Measurements from ENCODE around the gene DDX4. TPM values are rescaled to one million over a fixed set of nuclear protein-coding genes. Genes with fewer than 3 reads are reported as not detected.
"Not testable (repeated sequence)": the region's sequence is repeated elsewhere in the genome, so short reads cannot be mapped to it uniquely, and the experiment has no call there.

Gene DDX4
- total RNA-seq, 1 experiment from 2014 or later, result not detected

GRCh38 chr5:55715519-55716078, 22.3 kb upstream of the DDX4 start:
- in situ Hi-C loops (cut with HindIII; ENCODE audit: low pct_unique_long_range_greater_than_20kb, low sequenced_read_pairs), result no loop called here
- DNase-seq (ENCODE audit: low read depth), result no peak

GRCh38 chr5:55719026-55719425, 18.8 kb upstream of the DDX4 start:
- DNase-seq (ENCODE audit: low read depth), result not testable (repeated sequence)

GRCh38 chr5:55720188-55720703, 17.6 kb upstream of the DDX4 start:
- in situ Hi-C loops (cut with HindIII; ENCODE audit: low pct_unique_long_range_greater_than_20kb, low sequenced_read_pairs), result no loop called here
- no peak for DNase-seq (ENCODE audit: low read depth)

More at GRCh38 chr5:55719026-55719425, 18.8 kb upstream of the DDX4 start:
- in situ Hi-C loops (cut with HindIII; ENCODE audit: low pct_unique_long_range_greater_than_20kb, low sequenced_read_pairs), result not testable (repeated sequence)

- DNase-seq (ENCODE audit: low read depth), result no peak
- in situ Hi-C loops (cut with HindIII; ENCODE audit: low pct_unique_long_range_greater_than_20kb, low sequenced_read_pairs), result no loop called here
Observed at GRCh38 chr5:55724281-55724680, 13.6 kb upstream of the DDX4 start.

GRCh38 chr5:55731848-55732247, 6.0 kb upstream of the DDX4 start:
- no peak for DNase-seq (ENCODE audit: low read depth)
- in situ Hi-C loops (cut with HindIII; ENCODE audit: low pct_unique_long_range_greater_than_20kb, low sequenced_read_pairs), result no loop called here

GRCh38 chr5:55732585-55732984, 5.3 kb upstream of the DDX4 start:
- in situ Hi-C loops (cut with HindIII; ENCODE audit: low pct_unique_long_range_greater_than_20kb, low sequenced_read_pairs), result no loop called here
- no peak for DNase-seq (ENCODE audit: low read depth)

- DNase-seq (ENCODE audit: low read depth), result no peak
Observed at GRCh38 chr5:55734658-55735057, 3.2 kb upstream of the DDX4 start.

GRCh38 chr5:55742778-55743177, 4.9 kb downstream of the DDX4 start:
- no peak for DNase-seq (ENCODE audit: low read depth)
- in situ Hi-C loops (cut with HindIII; ENCODE audit: low pct_unique_long_range_greater_than_20kb, low sequenced_read_pairs), result no loop called here

More at GRCh38 chr5:55734658-55735057, 3.2 kb upstream of the DDX4 start:
- in situ Hi-C loops (cut with HindIII; ENCODE audit: low pct_unique_long_range_greater_than_20kb, low sequenced_read_pairs), result no loop called here

GRCh38 chr5:55747778-55748318, 10.0 kb downstream of the DDX4 start:
- in situ Hi-C loops (cut with HindIII; ENCODE audit: low pct_unique_long_range_greater_than_20kb, low sequenced_read_pairs), result no loop called here
- DNase-seq (ENCODE audit: low read depth), result no peak

GRCh38 chr5:55749387-55749786, 11.5 kb downstream of the DDX4 start:
- DNase-seq (ENCODE audit: low read depth), result no peak
- in situ Hi-C loops (cut with HindIII; ENCODE audit: low pct_unique_long_range_greater_than_20kb, low sequenced_read_pairs), result no loop called here

- in situ Hi-C loops (cut with HindIII; ENCODE audit: low pct_unique_long_range_greater_than_20kb, low sequenced_read_pairs), result no loop called here
- DNase-seq (ENCODE audit: low read depth), result no peak
Observed at GRCh38 chr5:55750063-55750462, 12.2 kb downstream of the DDX4 start.

- in situ Hi-C loops (cut with HindIII; ENCODE audit: low pct_unique_long_range_greater_than_20kb, low sequenced_read_pairs), result no loop called here
Observed at GRCh38 chr5:55750499-55750898, 12.6 kb downstream of the DDX4 start.

GRCh38 chr5:55758231-55758630, 20.4 kb downstream of the DDX4 start:
- in situ Hi-C loops (cut with HindIII; ENCODE audit: low pct_unique_long_range_greater_than_20kb, low sequenced_read_pairs), result no loop called here
- no peak for DNase-seq (ENCODE audit: low read depth)

More at GRCh38 chr5:55750499-55750898, 12.6 kb downstream of the DDX4 start:
- no peak for DNase-seq (ENCODE audit: low read depth)

GRCh38 chr5:55758714-55759113, 20.9 kb downstream of the DDX4 start:
- in situ Hi-C loops (cut with HindIII; ENCODE audit: low pct_unique_long_range_greater_than_20kb, low sequenced_read_pairs), result no loop called here
- no peak for DNase-seq (ENCODE audit: low read depth)

- DNase-seq (ENCODE audit: low read depth); in situ Hi-C loops (cut with HindIII; ENCODE audit: low pct_unique_long_range_greater_than_20kb, low sequenced_read_pairs): not testable (repeated sequence)
Observed at GRCh38 chr5:55761721-55762120, 23.9 kb downstream of the DDX4 start.

GRCh38 chr5:55763746-55764420, 26.0 kb downstream of the DDX4 start:
- in situ Hi-C loops (cut with HindIII; ENCODE audit: low pct_unique_long_range_greater_than_20kb, low sequenced_read_pairs), result no loop called here
- DNase-seq (ENCODE audit: low read depth), result no peak

- DNase-seq (ENCODE audit: low read depth), result no peak
Observed at GRCh38 chr5:55768279-55768678, 30.4 kb downstream of the DDX4 start.

GRCh38 chr5:55771175-55771655, 33.4 kb downstream of the DDX4 start:
- in situ Hi-C loops (cut with HindIII; ENCODE audit: low pct_unique_long_range_greater_than_20kb, low sequenced_read_pairs), result no loop called here
- DNase-seq (ENCODE audit: low read depth), result no peak

More at GRCh38 chr5:55768279-55768678, 30.4 kb downstream of the DDX4 start:
- in situ Hi-C loops (cut with HindIII; ENCODE audit: low pct_unique_long_range_greater_than_20kb, low sequenced_read_pairs), result no loop called here

- in situ Hi-C loops (cut with HindIII; ENCODE audit: low pct_unique_long_range_greater_than_20kb, low sequenced_read_pairs), result no loop called here
- peak; percentile 13 for DNase-seq (ENCODE audit: low read depth)
Observed at GRCh38 chr5:55773057-55773456, 35.2 kb downstream of the DDX4 start.
